ENCODE measurements around the gene KDM2A.

Gene KDM2A

GRCh38 chr11:67274768-67275605, 155.9 kb downstream of the KDM2A start:
- no peak for DNase-seq

- no peak for DNase-seq
Observed at GRCh38 chr11:67275606-67276409, 156.7 kb downstream of the KDM2A start.

GRCh38 chr11:67276781-67277230, 157.7 kb downstream of the KDM2A start:
- DNase-seq: no peak

GRCh38 chr11:67277231-67277961, 158.3 kb downstream of the KDM2A start:
- no peak for DNase-seq

- no peak for DNase-seq
Observed at GRCh38 chr11:67278135-67278938, 159.3 kb downstream of the KDM2A start.

GRCh38 chr11:67278939-67279588, 160.0 kb downstream of the KDM2A start:
- no peak for DNase-seq

- no peak for DNase-seq
Observed at GRCh38 chr11:67279589-67280340, 160.7 kb downstream of the KDM2A start.

- no peak for DNase-seq
Observed at GRCh38 chr11:67280341-67280787, 161.3 kb downstream of the KDM2A start.

- DNase-seq: no peak
Observed at GRCh38 chr11:67280788-67281551, 161.9 kb downstream of the KDM2A start.

GRCh38 chr11:67281552-67282150, 162.6 kb downstream of the KDM2A start:
- no peak for DNase-seq

GRCh38 chr11:67282155-67282875, 163.3 kb downstream of the KDM2A start:
- DNase-seq: no peak

GRCh38 chr11:67282876-67283371, 163.9 kb downstream of the KDM2A start:
- DNase-seq: no peak

- no peak for DNase-seq
Observed at GRCh38 chr11:67283481-67283963, 164.5 kb downstream of the KDM2A start.

- no peak for DNase-seq
Observed at GRCh38 chr11:67284811-67285540, 165.9 kb downstream of the KDM2A start.

- DNase-seq: no peak
Observed at GRCh38 chr11:67285541-67286498, 166.8 kb downstream of the KDM2A start.

GRCh38 chr11:67286621-67287333, 167.7 kb downstream of the KDM2A start:
- no peak for DNase-seq

Data from NCI-H524 (cell line).